Kidney capillary endothelial cell (primary cell): Measurements from ENCODE around the gene RPAP2.
"Not testable (repeated sequence)": the region's sequence is repeated elsewhere in the genome, so short reads cannot be mapped to it uniquely, and the experiment has no call there.

Experiments used
- DNase-seq: peaks from one replicate; pipeline ENCODE4 v3.0.0-alpha.2; 2018; ENCODE audit warnings: low spot score

Gene RPAP2

DNA sequence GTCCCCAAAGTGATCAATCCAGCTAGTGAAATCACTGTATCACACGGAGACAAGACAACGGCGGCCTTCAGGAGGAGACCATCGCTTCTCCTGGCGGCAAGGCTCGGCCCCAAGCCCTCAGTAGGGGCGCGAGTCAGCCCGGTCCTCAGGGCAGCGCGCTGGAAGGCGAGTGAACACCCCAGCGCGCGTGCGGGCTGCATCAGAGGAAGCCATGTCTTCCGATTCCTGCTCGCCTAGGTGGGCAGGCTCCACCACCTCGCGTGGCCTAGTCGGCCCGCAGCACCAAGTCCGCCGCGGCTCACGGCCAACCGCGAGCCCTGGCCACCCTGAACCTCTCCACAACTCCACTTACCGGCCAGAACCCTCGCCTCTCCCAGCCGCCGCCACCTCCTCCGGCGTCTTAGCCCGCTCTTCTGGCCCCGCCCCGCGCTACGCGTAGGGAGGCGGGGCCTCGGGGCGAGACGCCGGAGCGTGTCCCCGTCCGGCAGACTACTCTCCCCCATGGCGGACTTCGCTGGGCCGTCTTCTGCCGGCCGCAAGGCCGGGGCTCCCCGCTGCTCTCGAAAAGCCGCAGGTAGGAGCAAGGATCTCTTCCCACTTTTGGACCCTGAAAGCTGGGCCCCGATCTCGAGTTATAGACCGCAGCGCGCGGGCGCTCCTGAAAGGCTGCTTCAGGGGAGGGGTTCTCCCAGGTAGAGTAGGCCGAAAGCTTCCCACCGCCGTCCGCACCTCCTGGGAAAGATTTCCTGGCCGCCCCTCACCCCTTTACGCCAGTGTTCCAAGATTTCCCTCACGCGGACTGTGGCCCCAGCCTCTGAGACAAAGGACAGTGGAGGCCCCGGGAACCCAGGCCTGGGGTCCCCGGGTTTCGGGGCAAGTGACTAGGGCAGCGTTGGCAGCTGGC, at the start of gene RPAP2, which contains the start of gene GLMN:
TSS of gene RPAP2 (plus strand) at position 487 of the 904 bp plus-strand sequence. CDS start at position 502, 15 bp downstream.
TSS of gene GLMN (minus strand) at position 415 of the 904 bp plus-strand sequence. CDS start 988 bp downstream, outside the sequence.
- peak; percentile 82 for DNase-seq

DNA sequence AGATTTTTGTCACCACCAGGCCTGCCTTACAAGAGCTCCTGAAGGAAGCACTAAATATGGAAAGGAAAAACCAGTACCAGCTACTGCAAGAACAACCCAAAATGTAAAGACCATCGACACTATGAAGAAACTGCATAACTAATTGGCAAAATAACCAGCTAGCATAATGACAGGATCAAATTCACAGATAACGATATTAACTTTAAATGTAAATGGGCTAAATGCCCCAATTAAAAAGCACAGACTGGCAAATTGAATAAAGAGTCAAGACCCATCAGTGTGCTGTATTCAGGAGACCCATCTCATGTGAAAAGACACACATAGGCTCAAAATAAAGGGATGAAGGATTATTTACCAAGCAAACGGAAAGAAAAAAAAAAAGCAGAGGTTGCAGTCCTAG, 44.1 kb upstream of the RPAP2 start:
- not testable (repeated sequence) for DNase-seq

DNA sequence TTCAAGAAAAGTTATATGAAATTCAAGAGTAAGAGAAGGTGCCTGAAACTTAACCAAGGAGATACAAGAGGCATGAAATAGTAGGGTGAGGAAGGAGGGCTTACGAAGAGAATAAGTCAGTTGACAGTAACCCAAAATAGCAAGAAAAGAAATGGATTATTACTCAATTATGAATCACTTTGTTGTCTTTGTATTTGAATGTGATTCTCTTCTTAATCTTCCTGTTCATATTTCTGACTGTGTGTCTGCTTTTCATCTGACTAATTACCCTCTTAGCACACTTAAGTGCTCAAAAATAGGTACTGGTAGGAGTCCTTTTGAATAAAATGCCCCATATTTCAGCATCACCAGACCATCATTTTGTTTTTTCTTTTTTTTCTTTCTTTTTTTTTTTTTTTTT, 39.5 kb upstream of the RPAP2 start:
- peak; percentile 45 for DNase-seq

DNA sequence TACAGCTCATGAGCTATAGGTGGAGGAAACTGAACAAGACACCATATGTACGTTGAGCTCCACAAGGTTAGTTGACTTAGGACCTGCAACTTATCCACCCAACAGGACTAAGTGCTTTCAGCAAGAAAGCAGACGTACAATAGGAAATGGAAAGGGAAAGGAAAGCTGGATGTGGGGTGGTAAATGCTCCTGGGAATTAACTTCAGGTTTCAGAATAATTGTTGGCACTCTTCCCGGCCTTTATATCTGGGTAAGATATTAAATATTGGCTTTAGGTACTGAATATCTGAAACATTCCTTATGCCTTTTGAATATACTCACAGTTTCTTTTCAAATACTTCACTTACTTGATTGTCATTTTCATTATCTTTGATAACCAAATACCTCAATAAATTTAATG, 36.3 kb upstream of the RPAP2 start:
- DNase-seq: no peak

DNA sequence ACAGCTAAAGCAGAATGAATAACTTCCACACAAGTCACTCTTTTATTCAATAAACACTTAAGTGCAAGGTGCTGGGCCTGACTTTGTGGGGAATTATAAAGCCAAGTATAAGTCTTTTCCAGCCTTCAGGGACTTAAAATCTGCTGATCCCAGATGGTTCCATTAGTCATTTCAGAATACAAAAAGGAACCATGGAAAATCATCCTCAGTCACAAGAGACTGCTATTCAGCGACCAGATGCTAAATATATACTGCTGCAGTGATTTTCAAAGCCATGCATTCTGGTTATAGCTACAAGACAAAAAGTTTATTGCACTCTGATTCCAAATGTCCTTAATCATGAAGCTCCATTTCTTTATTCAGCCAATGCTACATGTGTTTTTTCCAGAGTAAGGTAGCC, 25.8 kb upstream of the RPAP2 start:
- DNase-seq: no peak

DNA sequence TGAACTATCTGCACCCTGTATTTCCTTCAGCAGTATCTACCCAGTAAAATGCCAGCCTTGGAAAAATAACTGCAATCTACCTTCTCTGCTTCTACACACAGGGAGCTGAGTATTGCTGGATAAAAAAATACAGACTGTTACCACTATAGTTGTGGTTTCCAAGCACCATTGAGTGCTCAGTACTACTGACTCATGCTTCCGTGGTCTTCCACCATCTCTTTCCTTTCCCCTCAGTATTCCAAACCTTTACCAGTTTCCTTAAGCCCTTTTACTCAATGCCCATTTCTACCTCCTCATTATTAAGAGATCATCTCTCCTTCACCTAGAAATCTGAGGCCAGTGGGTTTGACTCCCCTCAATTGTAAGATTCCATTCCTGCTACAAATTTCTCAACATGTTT, 23.9 kb upstream of the RPAP2 start:
- DNase-seq: no peak

DNA sequence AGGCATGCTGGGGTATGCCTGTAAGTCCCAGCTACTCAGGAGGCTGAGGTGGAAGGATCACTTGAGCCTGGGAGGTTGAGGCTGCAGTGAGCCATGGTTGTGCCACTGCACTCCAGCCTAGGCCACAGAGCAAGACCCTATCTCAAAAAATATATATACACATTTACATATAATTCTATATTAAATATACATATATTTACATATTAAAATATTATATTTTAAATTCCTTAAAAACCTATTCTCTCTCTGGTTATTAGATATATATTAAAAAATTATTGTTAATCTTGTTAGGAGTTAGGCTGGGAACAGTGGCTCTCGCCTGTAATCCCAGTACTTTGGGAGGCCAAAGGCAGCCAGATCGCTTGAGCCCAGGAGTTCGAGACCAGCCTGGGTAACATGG, 22.8 kb upstream of the RPAP2 start:
- no peak for DNase-seq

DNA sequence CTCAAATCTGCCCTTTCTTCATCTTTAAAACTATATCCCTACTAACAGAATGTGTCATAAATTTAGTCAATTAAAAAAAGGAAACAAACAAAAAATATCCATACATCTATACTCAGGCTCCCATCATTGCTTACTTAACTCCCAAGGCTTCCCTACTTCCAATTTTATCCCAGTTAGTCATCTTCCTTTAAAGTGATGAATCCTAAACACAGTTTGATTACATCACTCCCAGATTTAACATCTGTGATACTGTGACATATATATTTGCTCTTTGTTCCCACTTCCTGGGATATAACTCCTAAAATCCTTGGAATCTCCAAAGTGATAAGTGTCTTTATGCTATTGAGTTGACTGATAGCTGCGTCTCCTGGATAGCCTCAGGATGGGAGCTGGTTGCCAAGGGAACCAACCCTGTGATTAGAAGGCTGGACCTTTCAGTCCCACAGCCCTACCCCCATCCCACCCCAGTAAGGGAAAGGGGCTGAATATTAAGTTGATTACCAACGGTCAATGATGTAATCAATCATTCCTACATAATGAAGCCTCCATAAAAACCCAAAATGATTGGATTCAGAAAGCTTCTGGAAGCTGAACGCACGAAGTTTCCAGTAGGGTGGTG, 21.6 kb upstream of the RPAP2 start:
- peak; percentile 83 for DNase-seq

DNA sequence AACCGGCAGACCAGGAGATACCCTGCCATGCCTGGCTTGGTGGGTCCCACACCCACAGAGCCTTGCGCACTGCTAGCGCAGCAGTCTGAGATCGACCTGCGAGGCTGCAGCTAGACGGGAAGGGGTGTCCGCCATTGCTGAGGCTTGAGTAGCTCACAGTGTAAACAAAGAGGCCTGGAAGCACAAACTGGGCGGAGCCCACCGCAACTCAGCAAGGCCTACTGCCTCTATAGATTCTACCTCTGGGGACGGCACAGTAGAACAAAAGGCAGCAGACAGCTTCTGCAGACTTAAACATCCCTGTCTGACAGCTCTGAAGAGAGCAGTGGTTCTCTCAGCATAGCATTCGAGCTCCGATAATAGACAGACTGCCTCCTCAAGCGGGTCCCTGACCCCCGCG, 19.1 kb upstream of the RPAP2 start:
- DNase-seq: not testable (repeated sequence)

DNA sequence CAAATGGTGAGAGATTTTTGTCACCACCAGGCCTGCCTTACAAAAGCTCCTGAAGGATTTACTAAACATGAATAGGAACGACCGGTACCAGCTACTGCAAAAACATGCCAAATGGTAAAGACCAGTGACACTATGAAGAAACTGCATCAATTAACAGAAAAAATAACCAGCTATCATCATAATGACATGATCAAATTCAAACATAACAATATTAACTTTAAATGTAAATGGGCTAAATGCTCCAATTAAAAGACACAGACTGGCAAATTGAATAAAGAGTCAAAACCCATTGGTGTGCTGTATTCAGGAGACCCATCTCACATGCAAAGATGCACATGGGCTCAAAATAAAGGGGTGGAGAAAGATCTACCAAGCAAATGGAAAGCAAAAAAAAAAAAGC, 17.4 kb upstream of the RPAP2 start:
- not testable (repeated sequence) for DNase-seq

DNA sequence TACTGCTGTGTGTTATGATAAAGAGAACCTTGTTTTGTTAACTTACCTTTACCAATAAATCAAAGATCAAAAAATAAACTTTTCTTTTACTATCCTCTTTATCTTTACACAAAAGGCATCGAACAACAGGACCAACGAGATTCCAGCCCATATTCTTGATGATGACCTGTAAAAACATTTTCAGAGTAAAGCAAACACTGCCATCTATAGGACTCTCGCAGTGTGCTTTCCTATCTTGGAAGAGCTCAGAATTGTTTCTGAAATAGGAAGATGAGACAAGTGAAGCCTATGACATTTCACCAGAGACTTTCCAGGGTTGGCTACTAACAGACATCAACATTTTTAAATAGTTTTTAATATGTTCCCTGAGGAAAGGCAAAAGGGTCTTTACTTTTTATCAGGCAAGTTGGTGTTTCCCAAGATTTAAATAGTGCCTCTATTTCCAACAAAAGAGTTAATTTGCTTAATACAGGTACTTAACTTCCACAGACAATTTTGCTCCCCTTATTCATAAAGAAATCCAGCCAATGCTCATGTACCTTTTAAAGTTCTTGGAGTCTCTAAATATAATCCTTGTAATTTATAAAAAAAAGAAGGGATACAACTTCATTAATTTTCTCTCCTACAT, 7.4 kb upstream of the RPAP2 start:
- DNase-seq: peak; percentile 52

DNA sequence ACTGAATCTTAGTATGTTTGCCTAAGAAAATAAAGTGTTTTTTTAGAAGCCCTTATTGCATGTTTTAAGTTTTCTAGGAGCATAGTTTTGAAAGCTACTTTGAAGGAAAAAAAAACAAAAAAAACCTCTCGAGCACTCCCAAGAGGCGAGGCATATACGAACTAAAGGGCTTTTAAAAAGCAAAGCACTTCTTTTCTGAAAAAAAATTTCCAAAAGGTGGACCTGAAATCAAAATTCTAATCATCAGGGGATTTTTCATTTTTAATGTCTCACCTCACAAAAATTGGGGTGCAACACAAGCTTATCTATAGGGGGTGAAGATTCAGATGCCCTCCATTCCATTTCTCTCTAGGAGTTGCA, 666 bp upstream of the RPAP2 start:
- no peak for DNase-seq

DNA sequence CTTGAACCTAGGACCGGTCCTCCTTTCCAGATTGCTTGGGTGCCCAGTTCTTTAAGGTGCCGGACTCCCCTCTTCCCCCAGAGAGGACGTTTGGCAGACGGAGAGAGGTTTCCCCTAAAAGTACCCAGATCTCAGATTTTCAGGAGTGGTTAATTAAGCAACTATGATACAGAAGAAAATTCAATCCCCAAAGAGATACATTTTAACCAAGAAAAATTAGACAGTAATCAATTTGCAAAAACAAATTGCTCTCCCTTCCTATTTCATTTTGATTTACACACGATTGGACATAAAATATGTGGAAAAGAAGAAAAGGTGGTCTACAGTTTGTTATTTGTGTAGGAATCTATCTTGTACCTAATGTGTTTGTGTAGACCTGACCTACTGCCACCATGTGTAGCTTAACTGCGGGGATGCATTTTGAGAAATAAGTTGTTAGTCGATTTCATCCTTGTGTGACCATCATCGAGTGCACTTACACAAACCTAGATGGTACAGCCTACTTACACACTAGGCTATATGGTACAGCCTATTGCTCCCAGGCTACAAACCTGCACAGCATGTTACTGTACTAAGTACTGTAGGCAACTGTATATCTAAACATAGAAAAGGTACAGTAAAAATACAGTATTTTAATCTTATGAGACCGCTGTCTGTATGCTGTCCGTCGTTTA, 755 bp downstream of the RPAP2 start:
- no peak for DNase-seq

DNA sequence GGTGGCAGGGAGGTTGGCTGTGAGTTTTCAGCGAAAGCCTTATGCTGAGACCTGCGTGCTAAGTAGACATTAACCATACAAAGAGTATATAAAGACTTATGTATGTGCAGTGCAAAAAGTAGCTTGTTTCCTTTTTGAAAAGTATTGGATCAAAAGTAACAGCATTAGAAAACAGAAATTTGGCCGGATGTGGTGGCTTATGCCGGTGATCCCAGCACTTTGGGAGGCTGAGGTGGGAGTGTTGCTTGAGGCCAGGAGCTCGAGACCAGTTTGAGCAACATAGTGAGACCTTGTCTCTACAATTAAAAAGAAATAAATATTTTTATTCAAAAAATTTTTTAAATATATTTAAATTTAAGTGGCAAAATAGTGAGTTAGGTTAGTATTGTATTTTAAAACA, 2.2 kb downstream of the RPAP2 start:
- DNase-seq: no peak

DNA sequence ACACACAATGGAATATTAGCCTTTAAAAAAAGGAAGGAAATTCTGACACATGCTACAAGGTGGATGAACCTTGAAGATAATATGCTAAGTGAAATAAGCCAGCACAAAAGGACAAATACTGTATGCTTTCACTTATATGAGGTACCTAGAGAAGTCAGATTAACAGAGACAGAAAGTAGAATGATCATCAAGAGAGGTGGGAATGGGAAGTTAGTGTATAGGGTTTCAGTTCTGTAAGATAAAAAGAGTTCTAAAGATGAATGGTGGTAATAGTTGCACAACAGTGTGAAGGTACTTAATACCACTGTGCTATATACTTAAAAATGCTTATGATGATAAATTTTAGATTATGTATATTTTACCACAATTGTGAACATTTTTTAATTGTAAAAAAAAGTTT, 7.2 kb downstream of the RPAP2 start:
- DNase-seq: no peak

DNA sequence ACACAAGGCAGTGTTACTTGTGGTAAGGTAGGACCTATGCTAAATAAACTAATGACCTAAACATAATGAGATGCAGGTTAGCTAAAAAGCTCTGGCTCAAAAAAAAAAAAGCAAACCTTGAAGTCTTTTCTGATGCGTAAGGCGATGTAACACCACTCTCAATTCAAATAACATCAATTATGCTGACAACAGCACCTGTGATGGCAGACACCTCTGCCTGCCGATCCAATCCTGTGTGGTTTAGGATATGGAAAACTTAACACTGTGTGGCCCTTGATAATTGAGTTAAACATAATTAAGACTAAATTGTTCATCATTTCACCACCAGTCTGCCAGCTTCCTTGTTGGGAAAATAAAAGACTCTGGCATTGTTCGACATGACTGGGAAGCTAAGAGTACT, 9.1 kb downstream of the RPAP2 start:
- no peak for DNase-seq

DNA sequence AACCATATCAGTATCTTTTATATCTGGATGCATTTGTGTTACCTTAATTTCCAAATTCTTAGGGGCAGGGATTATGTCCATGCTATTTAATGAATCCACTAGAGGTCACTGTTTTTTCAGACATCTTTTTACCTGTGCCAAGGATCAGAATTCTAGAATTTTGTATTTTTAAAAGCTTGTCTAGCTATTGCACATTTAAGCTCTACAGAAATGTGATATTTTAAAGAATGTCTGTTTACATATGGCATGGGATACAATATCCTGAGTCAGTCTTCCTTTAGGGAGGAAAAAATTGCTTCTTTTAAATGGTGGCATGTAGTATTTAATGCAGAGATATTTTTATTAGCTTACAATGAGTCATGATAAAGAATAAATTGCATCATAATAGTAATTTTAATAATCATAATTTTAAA, 11.3 kb downstream of the RPAP2 start:
- DNase-seq: no peak

DNA sequence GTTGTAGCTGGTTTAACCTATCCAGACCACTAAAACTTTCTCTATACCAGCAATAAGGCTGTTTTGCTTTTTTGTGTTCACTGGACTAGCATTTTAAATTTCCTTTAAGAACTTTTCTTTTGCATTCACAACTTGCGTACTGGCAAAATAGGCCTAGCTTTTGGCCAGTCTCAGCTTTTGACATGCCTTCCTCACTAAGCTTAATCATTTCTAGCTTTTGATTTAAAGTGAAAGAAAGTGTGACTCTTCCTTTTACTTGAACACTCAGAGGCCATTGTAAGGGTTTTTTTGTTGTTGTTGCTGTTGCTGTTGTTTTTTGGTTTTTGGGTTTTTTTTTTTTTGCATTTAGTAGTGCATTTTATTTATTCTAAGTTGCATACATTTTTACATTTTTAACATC, 15.2 kb downstream of the RPAP2 start:
- DNase-seq: no peak

DNA sequence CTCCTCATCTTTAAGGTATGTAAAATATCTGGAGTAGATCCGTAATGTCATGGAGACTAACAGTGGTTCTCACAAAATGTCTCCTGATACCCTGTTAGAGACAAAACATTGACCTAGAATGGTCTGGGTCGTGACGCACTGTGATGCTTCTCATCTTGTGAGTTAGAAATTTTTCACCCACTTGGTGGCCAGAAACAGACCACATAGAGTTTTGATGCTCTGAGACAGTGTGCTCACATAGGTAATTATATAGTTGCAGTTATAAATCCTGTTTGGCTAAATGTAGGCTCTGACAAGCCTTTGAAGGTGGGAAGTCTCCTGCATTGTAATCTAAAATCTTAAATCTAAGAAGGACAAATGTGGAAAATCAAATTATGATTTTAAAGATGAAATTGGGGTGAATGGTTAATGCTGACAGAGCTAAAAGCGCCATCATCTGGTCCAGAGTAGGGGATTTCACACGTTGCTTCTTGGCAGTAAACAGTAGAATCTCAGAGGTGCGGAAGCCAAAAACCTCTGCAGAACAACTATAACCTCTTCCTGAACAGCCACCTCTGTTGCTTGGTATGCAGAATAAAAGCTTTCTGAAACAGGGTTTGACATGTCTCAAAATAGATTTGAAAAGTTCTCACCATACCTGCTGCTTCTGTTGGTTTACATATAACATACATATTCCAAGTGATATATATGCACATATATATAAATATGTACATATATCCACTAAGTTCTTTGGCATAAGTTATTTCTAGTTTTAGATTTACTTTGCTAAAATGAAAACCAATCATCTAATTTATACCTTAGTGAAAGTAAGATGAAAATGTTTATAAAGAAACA, 17.1 kb downstream of the RPAP2 start:
- no peak for DNase-seq

DNA sequence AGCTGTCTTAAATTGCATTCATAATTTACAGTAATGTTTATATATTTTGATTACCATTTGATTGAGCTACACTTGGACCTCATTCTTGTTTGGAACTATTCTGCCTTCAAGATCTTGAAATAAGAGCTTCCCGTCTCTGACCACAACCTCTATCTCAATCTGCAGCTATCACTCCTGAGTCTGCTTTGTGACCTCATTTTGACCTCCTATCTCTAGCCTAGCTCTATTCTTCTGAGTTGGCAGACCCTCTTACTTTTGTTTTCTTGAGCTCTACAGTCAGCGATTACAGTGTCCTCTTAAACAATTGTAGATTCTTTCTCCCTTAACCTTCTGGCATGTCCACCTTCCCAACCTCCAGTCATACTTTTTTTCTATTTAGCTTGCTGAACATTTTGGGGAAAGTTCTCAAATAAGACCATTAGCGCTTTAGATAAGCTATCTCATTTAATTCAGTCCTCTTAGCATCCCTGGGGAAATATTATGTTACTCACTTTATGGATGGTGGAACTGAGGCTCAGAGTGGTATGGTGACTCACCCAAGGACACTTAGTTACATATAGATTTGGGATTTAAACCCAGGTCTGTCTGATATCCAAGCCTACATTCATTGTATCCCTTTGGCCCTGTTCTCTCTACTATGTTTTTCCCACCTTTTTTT, 19.1 kb downstream of the RPAP2 start:
- peak; percentile 10 for DNase-seq
